CD4-positive, alpha-beta T cell treated with Interleukin-17A for 1 hour (primary cell): ENCODE data around the gene NKAIN1.
"Not testable (repeated sequence)": the region's sequence is repeated elsewhere in the genome, so short reads cannot be mapped to it uniquely, and the experiment has no call there.

Source experiments
- DNase-seq: peaks from one replicate; pipeline ENCODE4 v3.0.0-alpha.2; 2020

Gene NKAIN1

GRCh38 chr1:31232689-31233088 lies 7.0 kb downstream of the NKAIN1 start:
- DNase-seq: no peak

GRCh38 chr1:31231802-31232201 lies 7.9 kb downstream of the NKAIN1 start:
- DNase-seq: no peak

DNA sequence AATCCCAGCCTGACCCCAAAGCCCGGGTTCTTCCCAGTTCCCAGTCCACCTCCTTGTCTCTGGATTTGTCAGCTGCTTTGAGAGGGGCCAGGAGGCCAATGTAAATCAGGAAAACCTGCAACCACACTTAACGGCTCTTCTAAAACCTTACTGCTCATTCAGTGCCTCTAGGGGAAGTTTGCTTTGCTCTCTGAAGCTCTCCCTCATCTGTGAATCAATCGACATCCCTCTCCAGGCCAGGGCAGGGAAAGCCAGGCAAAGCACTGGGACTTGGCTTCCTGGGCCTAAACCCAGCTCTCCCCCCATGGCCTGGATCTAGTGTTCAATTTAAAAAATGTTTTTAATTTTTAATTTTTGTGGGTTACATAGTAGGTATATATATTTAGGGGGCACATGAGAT lies 9.3 kb downstream of the NKAIN1 start:
- DNase-seq: no peak

DNA sequence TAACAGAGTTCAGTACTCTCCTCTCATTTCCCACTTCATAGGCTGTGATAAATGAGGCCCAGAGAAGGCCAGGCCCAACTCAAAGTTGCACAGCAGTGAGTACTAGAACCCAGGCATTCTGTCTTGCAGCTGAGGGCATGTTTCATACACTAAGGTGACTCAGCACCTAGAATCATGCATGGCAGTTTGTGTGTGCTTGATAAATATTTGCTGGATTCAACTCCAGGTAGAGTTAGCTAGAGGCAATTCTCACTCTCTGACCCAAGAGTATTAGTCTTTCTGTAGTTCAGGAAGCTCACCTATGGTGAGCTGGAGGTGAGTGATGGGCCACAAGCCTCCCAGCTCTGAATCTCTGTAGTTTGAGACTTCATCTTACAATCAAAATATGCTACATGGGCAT lies 10.7 kb downstream of the NKAIN1 start:
- DNase-seq: no peak

- no peak for DNase-seq
Measured at GRCh38 chr1:31227891-31228568, 11.7 kb downstream of the NKAIN1 start.

DNA sequence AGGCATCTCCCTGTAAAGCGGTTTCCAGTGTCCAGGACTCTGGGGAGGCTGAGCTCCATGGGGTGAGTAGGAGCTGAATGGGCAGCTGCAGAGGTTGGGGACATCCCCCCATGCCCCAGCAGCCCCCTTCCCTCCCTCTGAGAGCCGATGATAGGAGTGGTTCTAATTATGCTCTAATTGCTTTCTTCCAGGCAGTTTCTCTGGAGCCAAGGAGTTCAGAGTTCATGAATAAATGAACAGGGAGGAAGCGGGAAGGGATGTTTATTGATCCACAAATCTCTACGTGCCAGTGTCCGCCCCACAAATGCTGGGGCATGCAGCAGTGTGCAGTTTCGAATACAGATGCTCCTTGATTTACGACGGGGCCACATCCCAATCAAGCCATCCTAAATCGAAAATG lies 15.6 kb downstream of the NKAIN1 start:
- DNase-seq: no peak

- no peak for DNase-seq
Measured at GRCh38 chr1:31222176-31222575, 17.5 kb downstream of the NKAIN1 start.

GRCh38 chr1:31221072-31221471 lies 18.6 kb downstream of the NKAIN1 start:
- DNase-seq: no peak

- no peak for DNase-seq
Measured at GRCh38 chr1:31219489-31219888, 20.2 kb downstream of the NKAIN1 start.

DNA sequence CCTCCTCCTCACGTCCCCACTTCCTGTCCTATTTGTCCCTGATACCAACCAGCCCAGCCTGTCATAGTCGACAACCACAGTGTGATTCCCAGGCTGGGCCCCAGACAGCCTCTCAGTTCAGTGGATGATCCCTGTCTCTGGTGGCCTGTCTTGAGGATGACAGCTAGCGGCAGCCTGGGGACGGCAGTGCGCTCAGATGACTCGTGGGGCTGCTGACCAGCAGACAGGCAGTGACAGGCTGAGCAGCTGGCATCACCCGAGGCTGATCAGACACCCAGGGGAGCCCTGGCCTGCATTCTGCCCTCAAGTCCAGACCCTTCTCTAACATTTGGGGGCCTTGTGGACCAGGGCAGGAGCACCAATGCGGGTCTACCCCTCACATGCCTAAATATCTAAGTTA lies 21.0 kb downstream of the NKAIN1 start:
- no peak for DNase-seq

- DNase-seq: no peak
Measured at GRCh38 chr1:31216016-31216415, 23.7 kb downstream of the NKAIN1 start.

- DNase-seq: no peak
Measured at GRCh38 chr1:31215065-31215570, 24.6 kb downstream of the NKAIN1 start.

GRCh38 chr1:31214316-31215064 lies 25.2 kb downstream of the NKAIN1 start:
- no peak for DNase-seq

- no peak for DNase-seq
Measured at GRCh38 chr1:31208361-31208945, 31.2 kb downstream of the NKAIN1 start.

DNA sequence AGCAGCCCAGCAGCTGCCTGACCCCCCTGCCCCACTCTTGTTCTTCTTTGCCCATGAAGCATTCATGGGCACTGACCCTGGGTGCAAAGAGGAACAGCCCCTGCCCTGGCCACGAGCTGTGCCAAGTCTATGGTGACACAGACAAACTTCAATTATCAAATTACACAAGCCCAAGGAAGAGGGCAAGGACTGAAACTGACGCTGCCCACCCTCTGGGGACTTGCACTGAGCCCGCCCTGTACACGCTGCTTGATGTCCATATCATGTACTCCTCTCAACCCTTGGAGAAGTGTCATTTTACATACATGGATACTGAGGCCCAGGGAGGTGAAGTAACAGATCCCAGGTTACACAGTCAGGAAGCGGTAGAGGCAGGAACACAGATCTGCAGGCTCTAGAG lies 32.1 kb downstream of the NKAIN1 start:
- DNase-seq: no peak

DNA sequence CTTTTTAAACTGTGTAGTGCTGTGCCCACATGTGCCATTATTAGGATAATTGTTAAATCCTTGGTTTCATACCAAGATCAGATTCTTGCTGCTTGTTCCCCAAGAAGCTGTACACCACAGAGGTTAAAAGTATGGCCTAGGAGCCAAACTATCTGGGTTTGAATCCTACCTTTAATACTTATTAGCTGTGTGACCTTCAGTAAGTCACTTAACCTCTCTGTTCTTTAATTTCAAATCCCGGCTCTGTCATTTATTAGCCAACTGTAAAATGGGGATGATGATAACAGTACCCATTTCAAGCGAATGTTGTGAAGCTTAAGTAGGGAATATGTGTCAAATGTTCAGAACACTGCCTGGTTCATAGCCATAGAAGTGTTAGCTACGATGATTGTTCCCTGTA lies 32.6 kb downstream of the NKAIN1 start:
- no peak for DNase-seq

GRCh38 chr1:31203215-31203614 lies 36.5 kb downstream of the NKAIN1 start:
- DNase-seq: no peak

DNA sequence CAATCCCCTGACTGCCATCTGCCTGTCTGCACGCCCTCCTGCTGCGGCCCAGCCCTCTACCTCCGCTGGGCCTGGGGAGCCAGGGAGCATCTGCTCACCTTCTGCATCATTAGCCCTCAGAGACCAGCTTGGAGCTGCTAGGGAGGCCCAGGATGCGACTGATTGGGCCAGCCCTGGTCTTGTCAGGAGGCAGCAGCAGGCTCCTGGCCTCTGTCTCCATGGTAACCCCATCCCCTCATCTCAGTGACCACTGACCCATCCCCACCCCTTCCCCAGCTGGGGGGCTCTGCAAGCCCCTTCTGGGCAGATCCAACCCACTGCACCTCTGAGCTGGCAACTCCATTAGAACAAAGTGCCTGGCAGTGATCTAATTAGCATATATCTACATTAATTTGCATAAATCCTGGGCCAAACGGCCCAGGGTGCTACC lies 37.7 kb downstream of the NKAIN1 start:
- no peak for DNase-seq

- DNase-seq: no peak
Measured at GRCh38 chr1:31199949-31200348, 39.7 kb downstream of the NKAIN1 start.

- DNase-seq: no peak
Measured at GRCh38 chr1:31199236-31199790, 40.4 kb downstream of the NKAIN1 start.

- no peak for DNase-seq
Measured at GRCh38 chr1:31198600-31198999, 41.1 kb downstream of the NKAIN1 start.

DNA sequence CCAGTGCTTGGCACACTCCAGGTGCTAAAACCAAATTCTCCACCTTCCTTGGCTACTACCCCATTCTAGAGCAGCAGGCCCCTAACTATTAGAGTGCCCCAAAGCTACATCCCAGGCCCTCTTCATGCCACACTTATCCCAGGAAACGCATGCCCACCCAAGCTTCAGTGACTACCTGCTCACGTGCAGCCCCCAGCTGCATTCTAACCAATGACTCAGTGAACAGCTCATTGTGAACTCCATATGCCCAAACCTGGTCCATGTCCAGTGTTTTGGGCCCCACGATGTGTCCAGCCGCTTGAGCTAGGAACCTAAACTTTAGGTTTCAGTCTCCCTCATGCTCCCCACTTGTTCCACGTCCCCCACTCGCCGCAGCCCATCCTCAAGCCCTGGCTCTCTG lies 41.5 kb downstream of the NKAIN1 start:
- DNase-seq: no peak

DNA sequence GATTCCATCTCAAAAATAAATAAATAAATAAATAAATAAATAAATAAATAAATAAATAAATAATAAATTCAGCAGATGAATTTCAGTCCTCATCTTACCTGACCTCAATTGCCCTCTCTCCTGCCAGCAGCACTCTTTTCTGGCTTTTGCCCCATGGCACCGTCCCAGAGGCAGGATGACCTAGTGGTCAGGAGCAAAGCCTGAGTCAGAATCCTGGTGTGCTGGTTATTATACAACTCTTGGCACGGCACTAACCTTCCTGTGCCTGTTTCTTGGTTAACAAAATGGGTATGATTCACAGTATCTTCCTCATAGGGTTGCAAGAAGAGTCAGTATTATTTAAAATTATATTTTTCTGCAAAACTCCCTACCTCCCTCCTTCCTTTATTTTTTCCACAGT lies 43.0 kb downstream of the NKAIN1 start:
- DNase-seq: no peak

- not testable (repeated sequence) for DNase-seq
Measured at GRCh38 chr1:31195267-31195666, 44.4 kb downstream of the NKAIN1 start.
